K562 (cell line): ENCODE data around the gene PLEK2. TPM values are rescaled to one million over a fixed set of nuclear protein-coding genes. Genes with fewer than 3 reads are reported as not detected.
A peak's percentile ranks its signal among the peaks of the same experiment; 100 is the strongest.

Source experiments
- BHLHE40 ChIP-seq: IDR thresholded peaks from 2 replicates; pipeline ENCODE4 v1.6.1; 2011; ENCODE audit warnings: low read length, improper control_type of control experiment
- FOXJ3 ChIP-seq: sonication (generic); formaldehyde crosslinking; IDR thresholded peaks from 2 replicates; pipeline ENCODE4 v1.4.0; 2020; ENCODE audit warnings: mild to moderate bottlenecking, missing genetic modification reagents
- HMGN3 ChIP-seq: IDR thresholded peaks from 2 replicates; pipeline ENCODE4 v1.6.1; 2011; ENCODE audit warnings: borderline replicate concordance, low read depth, mild to moderate bottlenecking, mixed read lengths, low read length; ENCODE audit not compliant: insufficient read length; ENCODE audit errors: extremely low read depth
- HNRNPK ChIP-seq: fragments of 200-400 bp; formaldehyde crosslinking; IDR thresholded peaks from one replicate; pipeline ENCODE4 v1.6.1; 2018; ENCODE audit warnings: mild to moderate bottlenecking, low read depth, low read length; ENCODE audit not compliant: poor library complexity, severe bottlenecking
- HNRNPUL1 ChIP-seq: fragments of 200-400 bp; formaldehyde crosslinking; IDR thresholded peaks from 2 replicates; pipeline ENCODE4 v1.6.1; 2017; ENCODE audit warnings: low read length
- KAT2B ChIP-seq: IDR thresholded peaks from one replicate; pipeline ENCODE4 v1.6.1; 2012; ENCODE audit warnings: low read depth, mild to moderate bottlenecking, control low read depth, inconsistent platforms, low read length, moderate library complexity
- TFAM ChIP-seq: fragments of 250-450 bp; sonication (Bioruptor Pico); conservative IDR thresholded peaks from 2 replicates; pipeline ENCODE4 v1.5.0; 2021; ENCODE audit warnings: mild to moderate bottlenecking, moderate library complexity
- UBTF ChIP-seq, 2 experiments: IDR thresholded peaks; 2 replicates each; pipeline ENCODE4 v1.6.1; 2012; ENCODE audit warnings: improper control_type of control experiment in 2 of 2, low read depth in 2 of 2, low read length in 2 of 2, borderline replicate concordance in 1 of 2
- ZNF639 ChIP-seq, 2 experiments: fragments of 200-800 bp in 1 of 2; sonication (Bioruptor generic) in 1 of 2; sonication (generic) in 1 of 2; formaldehyde crosslinking in 1 of 2; IDR thresholded peaks in 1 of 2; conservative IDR thresholded peaks in 1 of 2; 2 replicates each; pipeline versions ENCODE4 v1.5.0 to v1.6.1; 2016 to 2020; ENCODE audit warnings: missing compliant biosample characterization in 1 of 2, missing genetic modification characterization in 1 of 2, missing genetic modification reagents in 1 of 2
- polyA plus RNA-seq, 8 experiments: library from polyadenylated mRNA; depleted of rRNA in 4 of 8; stranded (reverse) in 5 of 8; unstranded in 3 of 8; fragments of >200 nt; fragmentation: Nextera tagmentation in 2 of 8; fragmentation: Illumina TruSeq in 1 of 8; extraction: Ambion mirVana in 2 of 8; extraction: Trizol in 1 of 8; gene quantifications; 2 replicates each; pipeline versions ENCODE4 v1.2.1 to v1.2.3, GENCODE V29; 2011 to 2014; ENCODE audit warnings: inconsistent platforms in 1 of 8, missing spikeins in 1 of 8
- total RNA-seq, 7 experiments: library from RNA; depleted of rRNA in 6 of 7; stranded (reverse); fragments of >200 nt in 6 of 7; fragmentation: Illumina TruSeq in 2 of 7; extraction: Trizol in 2 of 7; gene quantifications; 2 replicates each; pipeline versions ENCODE4 v1.2.1 to v1.2.3, GENCODE V29; 2011 to 2021; ENCODE audit warnings: low replicate concordance in 1 of 7
- TF ChIP-seq, protein P1 (sequence below): fragments of 200-600 bp; sonication (generic); IDR thresholded peaks from one replicate; pipeline ENCODE4 v1.6.1; 2012; ENCODE audit warnings: mild to moderate bottlenecking, low read depth, low read length, inconsistent platforms

Gene PLEK2
- total and polyA plus RNA-seq, 9 of the 15 experiments (the other 6 are each of a cell fraction or from before 2014, with no cell fraction given), result not detected

GRCh38 chr14:67418401-67419191 lies 6.6 kb upstream of the PLEK2 start (continued):
- TF ChIP-seq, protein P1, sequence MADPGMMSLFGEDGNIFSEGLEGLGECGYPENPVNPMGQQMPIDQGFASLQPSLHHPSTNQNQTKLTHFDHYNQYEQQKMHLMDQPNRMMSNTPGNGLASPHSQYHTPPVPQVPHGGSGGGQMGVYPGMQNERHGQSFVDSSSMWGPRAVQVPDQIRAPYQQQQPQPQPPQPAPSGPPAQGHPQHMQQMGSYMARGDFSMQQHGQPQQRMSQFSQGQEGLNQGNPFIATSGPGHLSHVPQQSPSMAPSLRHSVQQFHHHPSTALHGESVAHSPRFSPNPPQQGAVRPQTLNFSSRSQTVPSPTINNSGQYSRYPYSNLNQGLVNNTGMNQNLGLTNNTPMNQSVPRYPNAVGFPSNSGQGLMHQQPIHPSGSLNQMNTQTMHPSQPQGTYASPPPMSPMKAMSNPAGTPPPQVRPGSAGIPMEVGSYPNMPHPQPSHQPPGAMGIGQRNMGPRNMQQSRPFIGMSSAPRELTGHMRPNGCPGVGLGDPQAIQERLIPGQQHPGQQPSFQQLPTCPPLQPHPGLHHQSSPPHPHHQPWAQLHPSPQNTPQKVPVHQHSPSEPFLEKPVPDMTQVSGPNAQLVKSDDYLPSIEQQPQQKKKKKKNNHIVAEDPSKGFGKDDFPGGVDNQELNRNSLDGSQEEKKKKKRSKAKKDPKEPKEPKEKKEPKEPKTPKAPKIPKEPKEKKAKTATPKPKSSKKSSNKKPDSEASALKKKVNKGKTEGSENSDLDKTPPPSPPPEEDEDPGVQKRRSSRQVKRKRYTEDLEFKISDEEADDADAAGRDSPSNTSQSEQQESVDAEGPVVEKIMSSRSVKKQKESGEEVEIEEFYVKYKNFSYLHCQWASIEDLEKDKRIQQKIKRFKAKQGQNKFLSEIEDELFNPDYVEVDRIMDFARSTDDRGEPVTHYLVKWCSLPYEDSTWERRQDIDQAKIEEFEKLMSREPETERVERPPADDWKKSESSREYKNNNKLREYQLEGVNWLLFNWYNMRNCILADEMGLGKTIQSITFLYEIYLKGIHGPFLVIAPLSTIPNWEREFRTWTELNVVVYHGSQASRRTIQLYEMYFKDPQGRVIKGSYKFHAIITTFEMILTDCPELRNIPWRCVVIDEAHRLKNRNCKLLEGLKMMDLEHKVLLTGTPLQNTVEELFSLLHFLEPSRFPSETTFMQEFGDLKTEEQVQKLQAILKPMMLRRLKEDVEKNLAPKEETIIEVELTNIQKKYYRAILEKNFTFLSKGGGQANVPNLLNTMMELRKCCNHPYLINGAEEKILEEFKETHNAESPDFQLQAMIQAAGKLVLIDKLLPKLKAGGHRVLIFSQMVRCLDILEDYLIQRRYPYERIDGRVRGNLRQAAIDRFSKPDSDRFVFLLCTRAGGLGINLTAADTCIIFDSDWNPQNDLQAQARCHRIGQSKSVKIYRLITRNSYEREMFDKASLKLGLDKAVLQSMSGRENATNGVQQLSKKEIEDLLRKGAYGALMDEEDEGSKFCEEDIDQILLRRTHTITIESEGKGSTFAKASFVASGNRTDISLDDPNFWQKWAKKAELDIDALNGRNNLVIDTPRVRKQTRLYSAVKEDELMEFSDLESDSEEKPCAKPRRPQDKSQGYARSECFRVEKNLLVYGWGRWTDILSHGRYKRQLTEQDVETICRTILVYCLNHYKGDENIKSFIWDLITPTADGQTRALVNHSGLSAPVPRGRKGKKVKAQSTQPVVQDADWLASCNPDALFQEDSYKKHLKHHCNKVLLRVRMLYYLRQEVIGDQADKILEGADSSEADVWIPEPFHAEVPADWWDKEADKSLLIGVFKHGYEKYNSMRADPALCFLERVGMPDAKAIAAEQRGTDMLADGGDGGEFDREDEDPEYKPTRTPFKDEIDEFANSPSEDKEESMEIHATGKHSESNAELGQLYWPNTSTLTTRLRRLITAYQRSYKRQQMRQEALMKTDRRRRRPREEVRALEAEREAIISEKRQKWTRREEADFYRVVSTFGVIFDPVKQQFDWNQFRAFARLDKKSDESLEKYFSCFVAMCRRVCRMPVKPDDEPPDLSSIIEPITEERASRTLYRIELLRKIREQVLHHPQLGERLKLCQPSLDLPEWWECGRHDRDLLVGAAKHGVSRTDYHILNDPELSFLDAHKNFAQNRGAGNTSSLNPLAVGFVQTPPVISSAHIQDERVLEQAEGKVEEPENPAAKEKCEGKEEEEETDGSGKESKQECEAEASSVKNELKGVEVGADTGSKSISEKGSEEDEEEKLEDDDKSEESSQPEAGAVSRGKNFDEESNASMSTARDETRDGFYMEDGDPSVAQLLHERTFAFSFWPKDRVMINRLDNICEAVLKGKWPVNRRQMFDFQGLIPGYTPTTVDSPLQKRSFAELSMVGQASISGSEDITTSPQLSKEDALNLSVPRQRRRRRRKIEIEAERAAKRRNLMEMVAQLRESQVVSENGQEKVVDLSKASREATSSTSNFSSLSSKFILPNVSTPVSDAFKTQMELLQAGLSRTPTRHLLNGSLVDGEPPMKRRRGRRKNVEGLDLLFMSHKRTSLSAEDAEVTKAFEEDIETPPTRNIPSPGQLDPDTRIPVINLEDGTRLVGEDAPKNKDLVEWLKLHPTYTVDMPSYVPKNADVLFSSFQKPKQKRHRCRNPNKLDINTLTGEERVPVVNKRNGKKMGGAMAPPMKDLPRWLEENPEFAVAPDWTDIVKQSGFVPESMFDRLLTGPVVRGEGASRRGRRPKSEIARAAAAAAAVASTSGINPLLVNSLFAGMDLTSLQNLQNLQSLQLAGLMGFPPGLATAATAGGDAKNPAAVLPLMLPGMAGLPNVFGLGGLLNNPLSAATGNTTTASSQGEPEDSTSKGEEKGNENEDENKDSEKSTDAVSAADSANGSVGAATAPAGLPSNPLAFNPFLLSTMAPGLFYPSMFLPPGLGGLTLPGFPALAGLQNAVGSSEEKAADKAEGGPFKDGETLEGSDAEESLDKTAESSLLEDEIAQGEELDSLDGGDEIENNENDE, result no peak
- TF ChIP-seq FOXJ3 (CRISPR knock-in tag) (no peak), KAT2B (no peak), TFAM (no peak), HMGN3 (peak; percentile 45), BHLHE40 (peak; percentile 99), HNRNPK (no peak), UBTF (IDR thresholded peaks at IDR 0.05; ENCODE audit: borderline replicate concordance in 1 of 2, low read depth in 2 of 2, low read length in 2 of 2) (no peak), ZNF639 (CRISPR knock-in tag; conservative IDR thresholded peaks at IDR 0.05 in 1 of 2, IDR thresholded peaks at IDR 0.05 in 1 of 2) (0 out of 4 replicates have a peak, but pooled peaks of 1 of the 2 experiments have one; percentile 26), HNRNPUL1 (no peak)
